Middle frontal gyrus (tissue), 1 donor: ENCODE results near the gene LRP2.

Source experiments
- DNase-seq: peaks from one replicate; pipeline ENCODE4 v3.0.0-alpha.2; 2015; ENCODE audit warnings: low spot score; ENCODE audit errors: extremely low spot score

LRP2 gene

DNA sequence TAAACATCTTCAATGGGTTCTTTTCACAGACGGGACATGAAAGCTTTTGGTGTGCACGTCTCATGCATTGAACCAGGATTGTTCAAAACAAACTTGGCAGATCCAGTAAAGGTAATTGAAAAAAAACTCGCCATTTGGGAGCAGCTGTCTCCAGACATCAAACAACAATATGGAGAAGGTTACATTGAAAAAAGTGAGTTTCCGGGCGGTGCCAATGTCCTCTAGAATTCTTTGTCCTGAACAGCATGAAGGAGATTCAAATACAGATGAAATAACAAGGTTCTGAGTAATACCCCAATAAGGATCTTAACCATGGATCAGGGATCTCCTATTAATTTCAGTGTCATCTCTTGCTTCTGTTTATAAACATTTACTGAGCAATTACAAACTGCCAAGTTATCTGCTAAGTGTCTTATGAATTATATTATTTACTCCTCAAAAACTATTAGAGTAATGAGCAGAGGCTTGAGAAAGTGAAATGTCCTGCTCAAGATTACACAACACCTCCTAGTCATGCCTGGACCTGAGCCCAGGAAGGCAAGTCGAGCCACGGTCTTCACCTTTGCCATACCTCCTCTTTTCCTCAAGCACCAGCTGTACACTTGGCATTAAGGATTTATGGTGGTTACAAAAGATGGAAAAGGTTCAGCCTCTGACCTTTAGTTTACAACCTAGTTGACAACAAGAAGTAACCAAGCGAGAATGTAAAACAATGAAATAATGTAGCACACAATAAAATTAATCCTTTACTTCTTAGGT, 270.4 kb downstream of the LRP2 start:
- DNase-seq, result no peak

DNA sequence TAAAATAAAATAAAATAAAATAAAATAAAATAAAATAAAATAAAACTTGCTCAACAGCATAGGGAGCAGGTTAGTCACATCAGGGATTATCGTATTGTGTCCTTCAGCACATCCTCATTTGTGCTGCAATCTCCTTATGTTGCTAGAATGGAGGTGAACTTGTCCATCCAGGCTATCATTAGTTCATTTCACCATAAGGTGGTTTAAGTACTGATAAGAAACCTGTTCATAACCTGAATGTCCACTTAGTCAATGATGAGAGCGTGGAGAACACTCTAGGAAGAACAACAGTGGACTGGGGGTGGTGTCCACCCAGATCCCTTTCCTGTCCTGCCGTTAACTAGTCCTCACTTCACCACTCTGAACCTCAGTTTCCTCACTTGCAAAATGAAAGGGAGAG, 271.1 kb downstream of the LRP2 start:
- no peak for DNase-seq

- no peak for DNase-seq
Measured at GRCh38 chr2:169090133-169090820, 272.1 kb downstream of the LRP2 start.

- DNase-seq, result no peak
Measured at GRCh38 chr2:169089182-169089581, 273.2 kb downstream of the LRP2 start.

- DNase-seq, result no peak
Measured at GRCh38 chr2:169087757-169088379, 274.5 kb downstream of the LRP2 start.

DNA sequence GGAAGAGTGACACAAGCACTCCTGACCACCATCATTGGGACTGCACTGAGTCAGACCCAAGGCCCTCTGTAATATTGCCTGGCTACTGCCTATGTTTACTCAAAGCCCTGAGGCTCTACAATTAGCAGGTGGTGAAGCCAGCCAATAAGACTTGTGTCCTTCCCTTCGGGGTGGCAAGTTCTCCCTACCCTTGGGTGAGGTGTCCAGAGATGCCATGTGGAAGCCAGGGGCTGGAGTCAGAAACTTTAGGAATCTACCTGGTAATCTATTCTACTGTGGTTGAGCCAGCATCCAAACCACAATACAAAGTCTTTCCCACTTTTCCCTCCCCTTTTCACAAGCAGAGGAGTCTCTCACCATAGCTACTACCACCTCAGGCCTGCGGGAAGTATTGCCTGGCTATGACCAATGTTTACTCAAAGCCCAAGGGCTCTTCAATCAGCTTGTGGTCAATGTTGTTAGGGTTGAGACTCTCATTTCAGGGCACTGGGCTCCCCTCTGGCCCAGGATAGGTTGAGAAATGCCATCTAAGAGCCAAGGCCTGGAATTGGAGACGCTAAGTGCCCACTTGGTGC, 275.4 kb downstream of the LRP2 start:
- DNase-seq, result no peak

DNA sequence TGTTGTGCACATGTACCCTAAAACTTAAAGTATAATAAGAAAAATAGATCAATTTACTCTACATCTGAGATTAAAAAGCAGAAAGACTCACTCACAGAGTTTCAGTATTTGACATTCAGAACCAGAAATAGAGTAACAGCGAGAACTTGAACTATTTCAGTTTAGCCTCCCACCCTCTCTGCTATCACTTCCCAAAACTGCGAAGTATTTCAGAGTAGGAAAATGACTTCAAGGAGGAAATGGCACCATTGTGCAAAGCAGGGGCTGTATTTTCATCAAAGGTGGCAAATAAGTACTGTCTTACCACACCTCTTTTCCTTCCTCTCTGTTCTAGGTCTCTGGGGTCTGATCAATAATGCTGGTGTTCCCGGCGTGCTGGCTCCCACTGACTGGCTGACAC, 279.3 kb downstream of the LRP2 start:
- DNase-seq, result no peak

- no peak for DNase-seq
Measured at GRCh38 chr2:169081551-169081950, 280.8 kb downstream of the LRP2 start.

DNA sequence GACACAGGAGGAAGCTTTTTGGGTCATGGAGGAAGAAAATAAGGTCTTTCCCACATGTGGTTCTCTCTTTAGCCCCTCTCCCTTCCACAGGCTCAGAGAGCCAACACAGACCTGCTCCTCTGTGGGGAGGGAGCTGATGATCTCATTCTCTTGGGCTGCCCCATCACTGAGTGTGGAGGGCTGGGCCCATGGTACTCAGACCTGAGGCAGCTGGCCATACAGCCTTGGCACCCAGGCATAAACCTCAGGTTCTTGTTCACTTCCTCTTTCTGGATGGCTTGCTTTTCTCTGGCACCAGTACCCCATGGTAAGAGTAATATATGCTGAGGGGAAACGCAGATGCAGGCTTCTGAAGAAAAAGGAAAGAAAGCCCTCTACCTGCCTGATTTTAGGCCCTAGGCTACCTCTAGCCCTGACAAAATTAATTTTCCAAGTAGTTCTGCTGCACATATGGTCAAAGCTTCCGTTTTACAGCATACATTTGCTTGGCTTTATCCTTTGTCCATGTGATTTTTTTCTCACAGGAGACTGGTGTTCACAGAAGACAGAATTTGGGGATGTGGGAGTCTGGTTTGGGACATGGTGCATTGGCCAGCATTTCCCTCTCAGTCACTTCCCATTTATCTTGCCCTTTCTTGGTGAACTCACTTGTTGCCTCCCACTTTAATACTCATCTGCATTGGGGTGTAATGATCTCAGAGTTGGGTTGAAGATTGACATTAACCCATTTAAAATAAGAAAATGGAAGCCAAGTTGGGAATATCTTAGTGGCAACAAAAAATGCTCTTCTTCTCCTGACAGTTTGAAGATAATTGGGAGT, 281.9 kb downstream of the LRP2 start:
- DNase-seq, result no peak

GRCh38 chr2:169077674-169078240, 284.6 kb downstream of the LRP2 start:
- DNase-seq, result no peak
